PC-3 (cell line): ENCODE measurements around the gene NRG3. TPM values are rescaled to one million over a fixed set of nuclear protein-coding genes. Genes with fewer than 3 reads are reported as not detected.

Experiments
- ATAC-seq: fragments of 200-7000 bp; cut with Tn5 transposase; 2 replicates; pipeline ENCODE4 v1.9.1; 2020; ENCODE audit warnings: mild to moderate bottlenecking, moderate library complexity
- BruUV-seq: library from RNA; stranded (reverse); fragments of 400-500 nt; replicated peaks from 2 replicates; lab custom pipeline; 2021; lab: Mats Ljungman, UMichigan
- CTCF ChIA-PET: fragments of 300-600 bp; sonication (Branson Sonifier 250); formaldehyde crosslinking; loops from one replicate; lab custom pipeline; 2022; ENCODE audit warnings: antibody characterized with exemption; lab: Charles Lee
- POLR2A ChIA-PET: fragments of 300-600 bp; sonication (Branson Sonifier 250); formaldehyde crosslinking; loops from one replicate; lab custom pipeline; 2022; ENCODE audit warnings: antibody characterized with exemption; ENCODE audit not compliant: unreplicated experiment; lab: Charles Lee
- DNase-seq: peaks from one replicate; pipeline ENCODE4 v3.0.0-alpha.2; 2015
- H2AFZ ChIP-seq: fragments of 300-600 bp; sonication (generic); 2 replicates; pipeline ENCODE4 v1.6.0; 2016; ENCODE audit warnings: antibody characterized with exemption, low read length
- H3F3A ChIP-seq: fragments of 300-600 bp; sonication (generic); one replicate; pipeline ENCODE4 v1.6.0; 2017; ENCODE audit warnings: antibody characterized with exemption, low read length, control low read depth, mild to moderate bottlenecking; ENCODE audit not compliant: unreplicated experiment
- H3K27ac ChIP-seq: fragments of 300-600 bp; sonication (generic); 2 replicates; pipeline ENCODE4 v1.5.1; 2016; ENCODE audit warnings: mild to moderate bottlenecking, low read length
- H3K27me3 ChIP-seq: fragments of 300-600 bp; sonication (generic); 2 replicates; pipeline ENCODE4 v1.6.1; 2016; ENCODE audit warnings: low read length, mixed read lengths
- H3K36me3 ChIP-seq: fragments of 300-600 bp; sonication (generic); 2 replicates; pipeline ENCODE4 v1.6.1; 2016; ENCODE audit warnings: low read depth, mixed run types, low read length, mixed read lengths
- H3K4me1 ChIP-seq: fragments of 300-600 bp; sonication (generic); 2 replicates; pipeline ENCODE4 v1.5.1; 2016; ENCODE audit warnings: low read length; ENCODE audit not compliant: insufficient read depth
- H3K4me2 ChIP-seq: fragments of 300-600 bp; sonication (generic); 2 replicates; pipeline ENCODE4 v1.6.0; 2016; ENCODE audit warnings: low read length
- H3K4me3 ChIP-seq: fragments of 300-600 bp; sonication (generic); 2 replicates; pipeline ENCODE4 v1.5.1; 2016; ENCODE audit warnings: mild to moderate bottlenecking, low read length, mixed read lengths
- H3K79me2 ChIP-seq: fragments of 300-600 bp; sonication (generic); 2 replicates; pipeline ENCODE4 v1.6.1; 2017; ENCODE audit warnings: low read length, mixed read lengths
- H3K9ac ChIP-seq: fragments of 300-600 bp; sonication (generic); 2 replicates; pipeline ENCODE4 v1.6.0; 2016; ENCODE audit warnings: mild to moderate bottlenecking, low read length
- H3K9me2 ChIP-seq: fragments of 300-600 bp; sonication (generic); replicated peaks from 2 replicates; pipeline ENCODE4 v1.6.1; 2016; ENCODE audit warnings: mixed run types, low read length, mixed read lengths
- H3K9me3 ChIP-seq: fragments of 300-600 bp; sonication (generic); 2 replicates; pipeline ENCODE4 v1.6.1; 2016; ENCODE audit warnings: low read length, mixed read lengths
- H4K20me1 ChIP-seq: fragments of 300-600 bp; sonication (generic); 2 replicates; pipeline ENCODE4 v1.6.1; 2016; ENCODE audit warnings: low read length, mixed read lengths
- CTCF ChIP-seq: fragments of 300-600 bp; sonication (generic); conservative IDR thresholded peaks from 2 replicates; pipeline ENCODE4 v1.5.1; 2017; ENCODE audit warnings: antibody characterized with exemption, low read depth, mild to moderate bottlenecking, low read length
- EZH2 ChIP-seq: fragments of 300-600 bp; sonication (generic); IDR thresholded peaks from one replicate; pipeline ENCODE4 v1.6.1; 2017; ENCODE audit warnings: antibody characterized with exemption, mild to moderate bottlenecking, low read length; ENCODE audit not compliant: unreplicated experiment
- EZH2phosphoT487 ChIP-seq: fragments of 300-600 bp; sonication (generic); IDR thresholded peaks from 2 replicates; pipeline ENCODE4 v1.6.1; 2018; ENCODE audit warnings: mild to moderate bottlenecking, antibody characterized with exemption, low read length, borderline replicate concordance
- intact Hi-C: fragments of 100-400 bp; cut with micrococcal nuclease; formaldehyde crosslinking; loops from 2 replicates; pipeline ENCODE4 v1.9.0; 2023
- total RNA-seq: library from RNA; depleted of rRNA; stranded (reverse); fragments of >200 nt; gene quantifications from 2 replicates; pipeline ENCODE4 v1.2.3, GENCODE V29; 2014

NRG3 gene
- total RNA-seq, 1 experiment from 2014 or later: not detected

- H3K36me3 ChIP-seq: no peaks in the 10 kb centered on the region
- no peak overlapping the region for H3K9ac ChIP-seq
- H3K27me3 ChIP-seq: no peaks in the 10 kb centered on the region
- H3K9me2 ChIP-seq: no peaks in the 10 kb centered on the region
- H3K4me2 ChIP-seq: no peak overlapping the region
- no peaks in the 10 kb centered on the region for H3K9me3 ChIP-seq
- no peak for DNase-seq
- H3F3A ChIP-seq: no peaks in the 10 kb centered on the region
- ATAC-seq: no peak
- BruUV-seq: no TSS peak
- ChIA-PET POLR2A (no interaction called here), CTCF (no interaction called here)
- H3K27ac ChIP-seq: no peak overlapping the region
- no peaks in the 10 kb centered on the region for H3K4me1 ChIP-seq
- no peak overlapping the region for H2AFZ ChIP-seq
- TF ChIP-seq EZH2phosphoT487 (no peak), CTCF (no peak), EZH2 (no peak)
- H4K20me1 ChIP-seq: no peaks in the 10 kb centered on the region
- intact Hi-C loops: no loop called here
- no peaks in the 10 kb centered on the region for H3K79me2 ChIP-seq
- H3K4me3 ChIP-seq: no peak overlapping the region
Measured at GRCh38 chr10:82934947-82935346, 1060.0 kb downstream of the NRG3 start.

DNA sequence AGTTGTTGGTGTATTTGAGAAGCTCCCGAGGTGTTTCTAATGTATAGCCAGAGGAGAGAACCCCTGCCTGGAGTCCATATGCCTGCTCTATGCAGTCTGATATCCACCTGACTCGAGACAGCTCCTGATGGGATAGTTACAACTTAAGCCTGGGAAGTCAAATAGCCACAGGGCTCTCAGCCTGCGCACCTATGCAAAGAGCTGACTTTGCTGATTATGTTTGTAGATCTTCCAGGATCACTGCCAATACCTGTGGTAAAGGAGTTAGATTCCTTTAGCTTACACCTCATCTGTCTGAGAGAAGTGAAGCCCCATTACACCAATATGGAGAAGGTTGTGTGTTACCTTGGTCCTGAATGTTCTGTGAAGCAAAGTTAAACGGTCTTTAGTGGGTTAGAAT lies 1063.3 kb downstream of the NRG3 start:
- no peak overlapping the region for H2AFZ ChIP-seq
- no peaks in the 10 kb centered on the region for H3F3A ChIP-seq
- CTCF ChIA-PET: no interaction called here

More for the DNA sequence above, 1063.3 kb downstream of the NRG3 start:
- H3K4me2 ChIP-seq: no peak overlapping the region
- H3K4me1 ChIP-seq: no peaks in the 10 kb centered on the region
- H3K79me2 ChIP-seq: no peaks in the 10 kb centered on the region
- ATAC-seq (no peak), DNase-seq (no peak)
- no peaks in the 10 kb centered on the region for H4K20me1 ChIP-seq
- H3K36me3 ChIP-seq: no peaks in the 10 kb centered on the region
- intact Hi-C loops: no loop called here
- H3K4me3 ChIP-seq: no peak overlapping the region
- no peak for TF ChIP-seq CTCF
- TF ChIP-seq EZH2: no peak
- TF ChIP-seq EZH2phosphoT487: no peak
- no peak overlapping the region for H3K27ac ChIP-seq
- BruUV-seq: no TSS peak
- no peaks in the 10 kb centered on the region for H3K9me2 ChIP-seq
- H3K9ac ChIP-seq: no peak overlapping the region
- H3K27me3 ChIP-seq: no peaks in the 10 kb centered on the region
- POLR2A ChIA-PET: no interaction called here
- no peaks in the 10 kb centered on the region for H3K9me3 ChIP-seq
